Raji (cell line): Measurements from ENCODE around the gene COL24A1.

Experiments
- POLR2A ChIP-seq: IDR thresholded peaks from 2 replicates; pipeline ENCODE4 v1.6.1; 2011; ENCODE audit warnings: low read depth, low read length, control low read depth; ENCODE audit not compliant: insufficient read depth

COL24A1 gene

GRCh38 chr1:86156566-86157455, at the start of gene COL24A1:
COL24A1 (minus strand) TSS chr1:86156772; CDS start chr1:86156396, 376 bp downstream.
- no peak for TF ChIP-seq POLR2A

GRCh38 chr1:86205741-86206140, 49.2 kb upstream of the COL24A1 start:
- TF ChIP-seq POLR2A, result no peak

- no peak for TF ChIP-seq POLR2A
Measured at GRCh38 chr1:86202552-86203340, 46.2 kb upstream of the COL24A1 start.

GRCh38 chr1:86201311-86201710, 44.7 kb upstream of the COL24A1 start:
- no peak for TF ChIP-seq POLR2A

- no peak for TF ChIP-seq POLR2A
Measured at GRCh38 chr1:86200901-86201300, 44.3 kb upstream of the COL24A1 start.

GRCh38 chr1:86197206-86197855, 40.8 kb upstream of the COL24A1 start:
- TF ChIP-seq POLR2A, result no peak

GRCh38 chr1:86195281-86195680, 38.7 kb upstream of the COL24A1 start:
- TF ChIP-seq POLR2A, result no peak

- TF ChIP-seq POLR2A, result no peak
Measured at GRCh38 chr1:86194491-86195034, 38.0 kb upstream of the COL24A1 start.

- TF ChIP-seq POLR2A, result no peak
Measured at GRCh38 chr1:86192417-86192816, 35.8 kb upstream of the COL24A1 start.

- no peak for TF ChIP-seq POLR2A
Measured at GRCh38 chr1:86191958-86192357, 35.4 kb upstream of the COL24A1 start.

- no peak for TF ChIP-seq POLR2A
Measured at GRCh38 chr1:86190873-86191272, 34.3 kb upstream of the COL24A1 start.

GRCh38 chr1:86184426-86184825, 27.9 kb upstream of the COL24A1 start:
- no peak for TF ChIP-seq POLR2A

- TF ChIP-seq POLR2A, result no peak
Measured at GRCh38 chr1:86183810-86184209, 27.2 kb upstream of the COL24A1 start.

GRCh38 chr1:86176226-86176625, 19.7 kb upstream of the COL24A1 start:
- no peak for TF ChIP-seq POLR2A

GRCh38 chr1:86175756-86176155, 19.2 kb upstream of the COL24A1 start:
- TF ChIP-seq POLR2A, result no peak
